GM19099 (cell line): ENCODE results near the gene CCR3.

Source experiments
- POLR2A ChIP-seq: IDR thresholded peaks from 3 replicates; pipeline ENCODE4 v1.6.1; 2011; ENCODE audit warnings: low read depth; ENCODE audit not compliant: insufficient read length; ENCODE audit errors: extremely low read depth

CCR3 gene

DNA sequence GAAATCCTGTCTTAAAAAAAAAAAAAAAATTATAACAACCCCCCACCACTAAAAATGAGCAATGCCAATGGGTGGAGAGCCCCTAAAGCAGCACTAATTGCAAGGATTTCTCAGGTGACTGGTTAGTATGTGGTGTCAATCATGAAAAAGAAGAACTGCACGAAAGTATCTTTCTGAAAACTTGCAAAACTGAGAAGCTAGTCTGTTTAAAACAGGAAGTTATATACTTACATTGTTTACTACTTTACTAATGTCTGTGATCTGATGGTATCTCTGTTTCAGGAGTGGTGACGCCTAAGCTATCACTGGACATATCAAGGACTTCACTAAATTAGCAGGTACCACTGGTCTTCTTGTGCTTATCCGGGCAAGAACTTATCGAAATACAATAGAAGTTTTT is at the start of gene CCR3:
CCR3 (plus strand) TSS at position 341 of the 400 bp plus-strand sequence. CDS start 22,699 bp downstream, outside the sequence.
- TF ChIP-seq POLR2A = no peak

DNA sequence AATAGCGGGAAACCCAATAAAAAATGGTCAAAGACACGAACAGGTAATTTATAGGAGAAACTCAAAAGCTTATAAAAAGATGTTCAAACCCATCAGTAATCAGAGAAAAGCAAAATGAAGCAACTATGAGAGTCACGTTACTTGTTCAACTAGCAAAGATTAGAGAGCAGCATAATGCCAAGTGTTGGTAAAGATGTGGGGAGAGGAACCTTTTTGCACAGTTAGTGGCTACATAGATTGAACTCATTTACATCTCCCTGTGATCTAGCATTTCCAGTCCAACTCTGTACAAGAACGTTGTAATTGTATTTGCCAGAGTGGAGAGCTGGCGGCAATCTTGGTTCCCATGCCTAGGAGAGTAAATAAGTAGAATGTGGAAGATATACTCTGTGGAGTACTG is 49.3 kb upstream of the CCR3 start:
- TF ChIP-seq POLR2A = no peak

GRCh38 chr3:46193436-46193835 is 48.8 kb upstream of the CCR3 start:
- TF ChIP-seq POLR2A = no peak

DNA sequence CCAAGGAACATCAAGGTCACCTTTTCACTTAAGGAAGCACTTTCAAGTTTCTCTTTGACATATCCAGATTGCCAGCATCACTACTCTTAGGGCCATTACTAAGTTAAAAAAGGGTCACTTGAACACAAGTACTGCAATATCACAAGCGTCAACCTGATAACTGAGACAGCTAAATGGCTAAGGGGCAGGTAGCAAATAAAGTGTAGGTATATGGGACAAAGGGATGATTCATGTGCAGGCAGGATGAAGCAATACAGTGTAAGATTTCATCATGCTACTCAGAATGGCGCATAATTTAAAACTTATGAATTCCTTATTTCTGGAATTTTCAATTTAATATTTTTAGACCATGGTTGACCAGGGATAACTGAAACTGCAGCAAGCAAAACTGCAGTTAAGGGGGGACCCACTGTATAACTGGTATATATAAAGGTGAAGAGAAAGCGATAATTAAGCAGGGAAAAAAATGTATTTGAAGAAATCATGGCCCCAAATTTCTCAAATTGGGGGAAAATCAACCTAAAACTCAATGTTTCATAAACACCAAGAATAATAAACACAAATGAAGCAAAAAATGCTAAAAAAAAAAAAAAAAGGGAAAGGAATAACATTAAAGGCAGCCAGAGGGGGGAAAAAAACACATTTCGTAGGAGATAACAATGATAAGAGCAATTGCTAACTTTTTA is 47.2 kb upstream of the CCR3 start:
- no peak for TF ChIP-seq POLR2A

DNA sequence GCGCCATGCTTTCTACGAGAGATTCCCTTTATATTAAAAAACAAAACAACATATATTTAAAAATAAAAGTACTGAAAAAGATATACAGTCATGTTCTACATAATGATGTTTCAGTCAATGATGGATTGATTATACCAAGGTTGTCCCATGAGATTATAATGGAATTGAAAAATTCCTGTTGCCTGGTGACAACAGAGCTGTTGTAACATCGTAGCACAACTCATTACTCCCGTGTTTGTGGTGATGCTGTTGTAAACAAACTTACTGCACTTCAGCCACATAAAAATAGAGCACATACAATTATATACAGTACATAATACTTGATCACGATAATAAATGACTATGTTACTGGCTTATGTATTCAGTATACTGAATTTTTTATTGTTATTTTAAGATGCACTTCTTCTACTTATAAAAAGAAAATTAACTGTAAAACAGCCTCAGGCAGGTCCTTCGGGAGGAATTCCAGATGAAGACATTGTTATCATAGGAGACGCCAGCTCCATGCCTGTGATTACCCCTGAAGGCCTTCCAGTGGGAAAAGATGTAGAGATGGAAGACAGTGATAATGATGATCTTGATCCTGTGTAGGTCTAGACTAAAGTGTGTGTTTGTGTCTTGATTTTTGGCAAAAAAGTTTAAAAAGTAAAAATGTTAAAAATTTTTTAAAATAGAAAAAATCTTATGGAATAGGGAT is 45.9 kb upstream of the CCR3 start:
- no peak for TF ChIP-seq POLR2A

- TF ChIP-seq POLR2A = no peak
Observed at GRCh38 chr3:46200211-46200610, 42.0 kb upstream of the CCR3 start.

DNA sequence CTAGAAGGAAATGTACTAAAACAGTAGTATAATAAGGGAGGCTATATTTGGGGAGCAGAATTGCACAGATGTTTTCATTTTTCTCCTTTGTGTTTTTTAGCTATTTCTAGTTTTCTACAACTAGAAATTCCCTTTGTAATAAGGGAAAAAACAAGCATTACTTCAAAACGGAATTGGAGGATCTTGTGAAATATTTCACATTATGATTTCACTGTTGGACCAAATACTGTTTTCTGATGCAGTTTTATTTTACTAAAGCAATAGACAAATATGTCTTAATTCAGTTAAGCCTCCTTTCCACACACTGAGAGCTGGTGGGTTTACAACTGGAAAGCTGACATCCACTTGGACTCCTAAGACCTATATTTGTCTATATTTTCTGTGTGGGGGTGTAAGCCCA is 41.5 kb upstream of the CCR3 start:
- TF ChIP-seq POLR2A = no peak

GRCh38 chr3:46202535-46202934 is 39.7 kb upstream of the CCR3 start:
- no peak for TF ChIP-seq POLR2A

GRCh38 chr3:46203681-46204080 is 38.6 kb upstream of the CCR3 start:
- no peak for TF ChIP-seq POLR2A

DNA sequence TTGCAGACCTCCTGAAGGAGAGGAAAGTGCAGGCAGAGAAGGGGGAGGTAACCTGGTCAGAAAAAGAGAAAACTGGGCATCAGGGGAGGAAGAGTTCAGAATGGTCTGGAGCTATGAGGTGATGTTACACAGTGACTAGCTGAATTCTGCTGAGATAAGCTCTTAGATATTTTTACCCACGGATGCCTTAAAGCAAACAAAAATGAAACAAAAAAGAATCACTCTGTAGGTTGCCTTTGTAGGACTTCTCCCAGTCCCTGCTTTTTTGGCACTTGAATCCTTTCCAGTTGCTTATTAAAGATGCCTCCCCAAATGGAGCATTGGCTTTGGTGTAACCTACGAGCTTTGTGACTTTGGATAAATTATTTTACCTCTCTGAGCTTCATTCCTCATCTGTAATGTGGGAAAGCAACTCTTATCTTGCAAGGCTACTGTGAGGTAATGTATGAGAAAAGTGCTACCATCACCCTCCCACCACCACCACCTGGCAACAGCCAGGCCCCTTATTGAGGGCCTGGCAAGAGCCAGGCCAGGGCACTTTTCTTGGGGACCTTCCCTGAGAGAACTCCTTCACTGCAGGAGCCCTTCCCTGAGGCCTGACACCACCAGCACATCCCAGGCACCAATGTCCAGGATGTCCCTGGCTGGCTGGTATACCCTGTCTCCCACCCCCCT is 36.8 kb upstream of the CCR3 start:
- TF ChIP-seq POLR2A = no peak

GRCh38 chr3:46206282-46207015 is 35.8 kb upstream of the CCR3 start:
- TF ChIP-seq POLR2A = no peak

- TF ChIP-seq POLR2A = no peak
Observed at GRCh38 chr3:46208167-46208704, 34.0 kb upstream of the CCR3 start, which contains the start of gene CCR1. Gene CCR1, minus strand, starts transcription at chr3:46208313. Its CDS starts 4,000 bp downstream, at chr3:46204313.

DNA sequence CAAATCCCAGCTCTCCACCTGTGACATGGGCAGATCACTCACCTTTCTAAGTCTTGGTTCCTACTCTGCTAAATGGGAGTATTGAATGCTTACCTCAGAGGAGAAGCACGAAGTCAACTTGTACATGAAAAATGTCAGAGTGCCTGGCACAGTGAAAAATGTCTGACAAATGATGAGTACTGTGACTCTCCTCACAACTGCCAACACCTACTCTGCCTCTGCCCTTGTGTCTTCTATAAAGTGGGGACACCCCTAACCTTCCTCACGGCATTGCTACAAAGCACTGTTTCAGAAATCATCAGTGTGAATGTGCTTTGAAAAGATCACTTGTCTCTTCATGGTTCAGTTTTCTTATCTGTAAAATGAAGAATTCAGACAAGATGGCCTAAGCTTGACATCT is 33.2 kb upstream of the CCR3 start:
- TF ChIP-seq POLR2A = no peak

DNA sequence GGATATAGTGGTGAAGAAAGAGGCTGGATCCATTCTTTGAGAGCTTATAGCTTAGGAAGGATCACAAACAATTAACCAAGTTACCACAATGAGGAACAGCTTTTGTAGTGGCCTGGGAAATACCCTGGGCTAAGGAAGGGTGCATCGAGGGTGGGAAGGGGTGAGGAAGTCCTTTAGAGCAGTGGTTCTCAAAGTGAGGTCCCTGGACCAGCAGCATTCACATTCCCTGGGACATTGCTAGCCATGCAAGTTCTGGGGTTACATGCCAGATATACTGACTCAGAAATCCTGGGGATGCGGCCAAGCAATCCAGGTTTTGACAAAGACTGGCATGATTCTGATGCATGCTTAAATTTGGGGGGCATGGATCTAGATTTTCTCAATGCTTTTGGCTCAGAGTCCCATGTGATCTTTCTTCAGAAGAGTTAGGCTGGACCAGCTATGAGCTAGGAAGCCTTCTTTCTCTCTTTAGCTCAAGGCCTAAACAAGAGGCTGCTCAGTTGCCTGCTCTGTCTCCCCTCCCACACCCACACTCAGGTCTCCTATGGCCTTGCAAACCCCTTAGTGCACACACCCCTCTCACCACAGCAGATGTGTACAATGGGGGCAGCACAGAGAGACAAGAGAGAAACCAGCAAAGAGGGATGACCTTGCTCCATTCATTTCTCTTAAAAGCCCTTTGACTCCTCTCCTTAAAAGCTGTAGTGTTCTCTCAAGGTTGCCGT is 32.4 kb upstream of the CCR3 start:
- no peak for TF ChIP-seq POLR2A
